ENCODE results near the gene PCBP4. TPM values are rescaled to one million over a fixed set of nuclear protein-coding genes. Genes with fewer than 3 reads are reported as not detected.

The PCBP4 gene
- total and polyA plus RNA-seq, 2 donors (not counting 1 experiment from before 2014, with no cell fraction given), result 15.3 to 25.6 TPM

- no peak overlapping the region for H2AFZ ChIP-seq (ENCODE audit: insufficient read depth, low read depth, low read length, poor library complexity, severe bottlenecking)
- H3K36me3 ChIP-seq (replicated peaks in 1 of 2; ENCODE audit: control extremely low read depth in 1 of 2, control insufficient read depth in 1 of 2, extremely low read depth in 1 of 2, insufficient read depth in 2 of 2, low read length in 1 of 2), result no peaks in the 10 kb centered on the region
- H3K27me3 ChIP-seq (replicated peaks in 1 of 4; ENCODE audit: control extremely low read depth in 1 of 4, control insufficient read depth in 3 of 4, insufficient read depth in 4 of 4, low read length in 3 of 4), result peaks cover 0 to 27% (median 15%) of the 10 kb centered on the region in 4 experiments
- Mint-ChIP-seq H3K27me3 (peaks cover 14% of the 10 kb centered on the region), H3K4me1 (peaks cover 5% of the 10 kb centered on the region), H3K9me3 (ENCODE audit: insufficient read depth) (no peaks in the 10 kb centered on the region), H3K27ac (no peak overlapping the region), H3K4me3 (no peak overlapping the region)
- no peaks in the 10 kb centered on the region for H4K20me1 ChIP-seq (ENCODE audit: control insufficient read depth, insufficient read depth, low read length, poor library complexity, severe bottlenecking)
- 95% methylated on average over 12 of the region's 15 CpGs for WGBS (ENCODE audit: insufficient coverage)
- DNase-seq (no peak), ATAC-seq (ENCODE audit: low read depth) (no peak)
- intact Hi-C loops (cut with micrococcal nuclease), result no loop called here
- no peak overlapping the region for H3K4me3 ChIP-seq (ENCODE audit: control extremely low read depth in 1 of 5, extremely low read depth in 1 of 5, insufficient read depth in 1 of 5, low read depth in 2 of 5, low read length in 4 of 5)
- no peak overlapping the region for H3K9ac ChIP-seq (ENCODE audit: low read length)
- TF ChIP-seq EZH2 (IDR thresholded peaks at IDR 0.05; ENCODE audit: borderline replicate concordance, insufficient read depth, low read depth, low read length, poor library complexity, severe bottlenecking) (no peak), CTCF (IDR thresholded peaks at IDR 0.05) (no peak)
- ChIA-PET POLR2A (interaction anchor here (0.8 kb wide), 1 partner anchor 16 kb away, joined by 7 read pairs; the partner anchor contains the start of gene ABHD14B), CTCF (interaction anchor here (1.3 kb wide), 1 partner anchor 16 kb away, joined by 4 read pairs; the partner anchor contains the start of gene ABHD14B)
- H3K9me3 ChIP-seq (ENCODE audit: control extremely low read depth in 1 of 3, control insufficient read depth in 2 of 3, insufficient read depth in 1 of 3, low read length in 2 of 3), result peaks cover 0 to 6% (median 0%) of the 10 kb centered on the region in 3 donors
- H3K27ac ChIP-seq (ENCODE audit: low read length in 2 of 2), result no peak overlapping the region
- H3K79me2 ChIP-seq (ENCODE audit: control insufficient read depth, insufficient read depth, low read length), result no peaks in the 10 kb centered on the region
- H3K4me1 ChIP-seq (ENCODE audit: control insufficient read depth in 2 of 2, insufficient read depth in 2 of 2, low read length in 2 of 2), result peaks cover 7 to 10% of the 10 kb centered on the region in 2 donors
- no peak overlapping the region for H3K4me2 ChIP-seq (replicated peaks; ENCODE audit: low read depth, low read length, poor library complexity, severe bottlenecking)
These were observed 9.6 kb downstream of the PCBP4 start for GRCh38 chr3:51957520-51958205.

Data from B cell (primary cell).